Hepatocyte (in vitro differentiated cells): Measurements from ENCODE around the gene VGF.

ENCODE experiments used
- EZH2 ChIP-seq: fragments of 200-600 bp; sonication (generic); IDR thresholded peaks from 2 replicates; pipeline ENCODE4 v1.6.1; 2016; ENCODE audit warnings: antibody characterized with exemption, mild to moderate bottlenecking, borderline replicate concordance
- EZH2phosphoT487 ChIP-seq: fragments of 200-600 bp; sonication (generic); IDR thresholded peaks from one replicate; pipeline ENCODE4 v1.6.1; 2018; ENCODE audit warnings: antibody characterized with exemption, mild to moderate bottlenecking, low read depth, moderate library complexity; ENCODE audit not compliant: unreplicated experiment, severe bottlenecking
- TF ChIP-seq, protein P1 (sequence below): fragments of 200-600 bp; sonication (generic); IDR thresholded peaks from 2 replicates; pipeline ENCODE4 v1.5.1; 2016; ENCODE audit warnings: antibody characterized with exemption, mild to moderate bottlenecking; ENCODE audit not compliant: poor library complexity

DNA sequence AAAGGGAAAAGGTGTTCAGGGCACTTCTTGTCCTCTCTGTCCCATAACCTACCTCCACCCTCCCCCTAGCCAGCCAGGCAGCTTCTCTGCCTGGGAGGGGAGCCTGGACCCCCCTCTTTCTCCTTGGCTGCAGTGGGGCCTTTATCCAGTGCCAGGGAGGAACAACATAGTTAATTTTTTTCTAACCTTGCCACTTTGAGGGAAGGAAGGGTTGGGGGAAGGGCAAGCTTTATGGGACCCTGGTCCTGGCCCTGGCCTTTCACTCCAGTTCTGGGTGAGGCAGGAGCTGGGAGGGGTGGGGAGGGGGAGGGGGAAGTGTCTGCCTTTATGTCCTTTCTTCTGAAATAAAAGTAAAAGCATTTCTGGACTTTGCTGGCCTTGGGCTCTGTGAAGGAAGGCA, 4.5 kb downstream of the VGF start:
- TF ChIP-seq, protein P1, sequence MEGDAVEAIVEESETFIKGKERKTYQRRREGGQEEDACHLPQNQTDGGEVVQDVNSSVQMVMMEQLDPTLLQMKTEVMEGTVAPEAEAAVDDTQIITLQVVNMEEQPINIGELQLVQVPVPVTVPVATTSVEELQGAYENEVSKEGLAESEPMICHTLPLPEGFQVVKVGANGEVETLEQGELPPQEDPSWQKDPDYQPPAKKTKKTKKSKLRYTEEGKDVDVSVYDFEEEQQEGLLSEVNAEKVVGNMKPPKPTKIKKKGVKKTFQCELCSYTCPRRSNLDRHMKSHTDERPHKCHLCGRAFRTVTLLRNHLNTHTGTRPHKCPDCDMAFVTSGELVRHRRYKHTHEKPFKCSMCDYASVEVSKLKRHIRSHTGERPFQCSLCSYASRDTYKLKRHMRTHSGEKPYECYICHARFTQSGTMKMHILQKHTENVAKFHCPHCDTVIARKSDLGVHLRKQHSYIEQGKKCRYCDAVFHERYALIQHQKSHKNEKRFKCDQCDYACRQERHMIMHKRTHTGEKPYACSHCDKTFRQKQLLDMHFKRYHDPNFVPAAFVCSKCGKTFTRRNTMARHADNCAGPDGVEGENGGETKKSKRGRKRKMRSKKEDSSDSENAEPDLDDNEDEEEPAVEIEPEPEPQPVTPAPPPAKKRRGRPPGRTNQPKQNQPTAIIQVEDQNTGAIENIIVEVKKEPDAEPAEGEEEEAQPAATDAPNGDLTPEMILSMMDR, result no peak
- TF ChIP-seq EZH2phosphoT487 (no peak), EZH2 (no peak)
